ENCODE results near the gene OR4M2.
"Not testable (repeated sequence)": the region's sequence is repeated elsewhere in the genome, so short reads cannot be mapped to it uniquely, and the experiment has no call there.

Gene OR4M2, protein sequence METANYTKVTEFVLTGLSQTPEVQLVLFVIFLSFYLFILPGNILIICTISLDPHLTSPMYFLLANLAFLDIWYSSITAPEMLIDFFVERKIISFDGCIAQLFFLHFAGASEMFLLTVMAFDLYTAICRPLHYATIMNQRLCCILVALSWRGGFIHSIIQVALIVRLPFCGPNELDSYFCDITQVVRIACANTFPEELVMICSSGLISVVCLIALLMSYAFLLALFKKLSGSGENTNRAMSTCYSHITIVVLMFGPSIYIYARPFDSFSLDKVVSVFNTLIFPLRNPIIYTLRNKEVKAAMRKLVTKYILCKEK

DNA sequence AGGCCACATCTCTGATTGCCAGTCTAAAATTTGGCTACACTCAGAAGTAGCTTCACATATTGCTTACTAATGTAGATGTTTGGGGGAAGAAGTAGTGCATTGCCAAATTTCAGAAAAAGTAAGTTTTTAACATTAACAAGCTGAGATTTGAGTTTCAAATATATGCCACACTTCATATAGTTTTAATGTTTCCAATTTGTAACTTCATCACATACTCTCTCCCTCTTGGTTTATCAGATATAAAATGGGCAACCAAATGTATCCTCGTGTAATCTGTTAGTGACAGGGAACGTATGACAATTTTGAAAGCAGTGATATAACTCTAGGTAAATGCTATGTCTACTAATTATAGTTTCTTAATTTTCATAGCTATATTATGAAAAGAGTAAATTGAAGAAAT, at the start of gene OR4M2:
Gene OR4M2, plus strand, starts transcription at position 301 of the 400 bp plus-strand sequence. Its CDS starts 98 bp downstream, at position 399.
- not testable (repeated sequence) for H3K27ac ChIP-seq (ENCODE audit: low read length); H3K4me1 ChIP-seq (ENCODE audit: control insufficient read depth in 1 of 2, insufficient read depth in 2 of 2, low read length in 2 of 2); H3K9me3 ChIP-seq (ENCODE audit: control insufficient read depth in 1 of 2, low read length in 2 of 2); H3K4me3 ChIP-seq (ENCODE audit: low read depth in 1 of 2, low read length in 2 of 2); H3K36me3 ChIP-seq (ENCODE audit: control insufficient read depth in 1 of 2, insufficient read depth in 2 of 2, low read length in 2 of 2); H3K27me3 ChIP-seq (ENCODE audit: low read depth, low read length)

DNA sequence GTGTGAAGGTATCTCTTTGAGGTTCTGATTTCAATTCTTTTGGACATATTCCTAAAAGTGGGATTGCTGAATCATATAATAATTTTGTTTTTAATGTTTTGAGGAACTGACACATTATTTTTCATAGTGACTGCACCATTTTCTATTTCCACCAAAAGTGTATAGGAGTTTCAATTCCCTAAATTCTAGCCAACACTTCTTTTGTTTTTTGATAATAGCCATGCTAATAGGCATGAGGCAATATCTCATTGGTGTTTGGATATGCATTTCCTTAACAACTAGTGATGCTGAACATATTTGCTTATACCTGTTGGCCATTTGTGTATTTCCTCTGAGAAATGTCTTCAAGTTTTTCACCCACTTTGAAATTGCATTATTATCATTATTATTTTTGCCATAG, 11.1 kb upstream of the OR4M2 start:
- not testable (repeated sequence) for H3K36me3 ChIP-seq (ENCODE audit: control insufficient read depth in 1 of 2, insufficient read depth in 2 of 2, low read length in 2 of 2); H3K9me3 ChIP-seq (ENCODE audit: control insufficient read depth in 1 of 2, low read length in 2 of 2); H3K27ac ChIP-seq (ENCODE audit: low read length); H3K4me3 ChIP-seq (ENCODE audit: low read depth in 1 of 2, low read length in 2 of 2); H3K27me3 ChIP-seq (ENCODE audit: low read depth, low read length); H3K4me1 ChIP-seq (ENCODE audit: control insufficient read depth in 1 of 2, insufficient read depth in 2 of 2, low read length in 2 of 2)

DNA sequence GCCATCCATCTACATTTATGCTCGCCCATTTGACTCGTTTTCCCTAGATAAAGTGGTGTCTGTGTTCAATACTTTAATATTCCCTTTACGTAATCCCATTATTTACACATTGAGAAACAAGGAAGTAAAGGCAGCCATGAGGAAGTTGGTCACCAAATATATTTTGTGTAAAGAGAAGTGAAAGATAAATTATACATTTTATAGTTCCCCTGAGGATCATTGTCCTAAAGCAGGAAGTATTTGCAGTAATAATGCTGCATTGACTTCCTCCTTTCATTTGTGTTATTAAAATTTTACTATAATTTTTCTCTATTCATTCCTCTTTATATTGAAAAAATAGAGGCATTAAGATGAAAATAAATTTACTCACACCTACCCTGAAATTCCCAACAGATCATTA, 1.1 kb downstream of the OR4M2 start:
- H3K36me3 ChIP-seq (ENCODE audit: control insufficient read depth in 1 of 2, insufficient read depth in 2 of 2, low read length in 2 of 2); H3K27me3 ChIP-seq (ENCODE audit: low read depth, low read length); H3K27ac ChIP-seq (ENCODE audit: low read length); H3K4me1 ChIP-seq (ENCODE audit: control insufficient read depth in 1 of 2, insufficient read depth in 2 of 2, low read length in 2 of 2); H3K4me3 ChIP-seq (ENCODE audit: low read depth in 1 of 2, low read length in 2 of 2); H3K9me3 ChIP-seq (ENCODE audit: control insufficient read depth in 1 of 2, low read length in 2 of 2): not testable (repeated sequence)

DNA sequence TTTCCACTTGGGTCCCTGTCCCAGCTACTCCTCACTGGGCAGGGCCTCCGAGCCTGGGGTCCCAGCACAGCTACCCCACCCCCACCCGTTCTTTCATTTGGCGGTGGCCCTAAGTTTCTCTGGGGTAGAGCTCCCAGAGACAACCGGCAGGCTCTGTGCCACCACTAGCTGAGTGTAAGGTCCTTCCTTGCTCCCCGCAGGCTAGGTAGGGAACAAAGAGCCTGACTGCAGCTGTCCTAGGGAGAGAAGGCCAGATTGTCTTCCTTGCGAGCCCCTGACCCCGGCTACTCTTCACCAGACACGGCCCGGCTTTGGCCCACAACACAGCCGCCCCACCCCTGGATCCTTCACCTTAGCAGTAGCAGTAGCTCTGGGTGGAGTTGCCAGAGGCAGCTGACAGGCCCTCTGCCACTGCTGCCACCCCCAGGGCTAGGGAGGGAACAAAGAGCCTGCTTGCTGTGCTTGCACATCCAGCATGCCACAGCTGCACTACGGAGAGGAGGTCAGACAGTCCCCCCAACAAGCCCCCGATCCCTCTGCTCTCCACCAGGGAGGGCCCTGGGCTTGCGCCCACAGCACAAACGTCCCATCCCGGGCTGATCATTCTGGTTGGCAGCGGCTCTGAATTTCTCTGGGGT, 18.4 kb downstream of the OR4M2 start:
- H3K27ac ChIP-seq (ENCODE audit: low read length); H3K4me3 ChIP-seq (ENCODE audit: low read depth in 1 of 2, low read length in 2 of 2); H3K9me3 ChIP-seq (ENCODE audit: control insufficient read depth in 1 of 2, low read length in 2 of 2); H3K27me3 ChIP-seq (ENCODE audit: low read depth, low read length); H3K36me3 ChIP-seq (ENCODE audit: control insufficient read depth in 1 of 2, insufficient read depth in 2 of 2, low read length in 2 of 2); H3K4me1 ChIP-seq (ENCODE audit: control insufficient read depth in 1 of 2, insufficient read depth in 2 of 2, low read length in 2 of 2): not testable (repeated sequence)

DNA sequence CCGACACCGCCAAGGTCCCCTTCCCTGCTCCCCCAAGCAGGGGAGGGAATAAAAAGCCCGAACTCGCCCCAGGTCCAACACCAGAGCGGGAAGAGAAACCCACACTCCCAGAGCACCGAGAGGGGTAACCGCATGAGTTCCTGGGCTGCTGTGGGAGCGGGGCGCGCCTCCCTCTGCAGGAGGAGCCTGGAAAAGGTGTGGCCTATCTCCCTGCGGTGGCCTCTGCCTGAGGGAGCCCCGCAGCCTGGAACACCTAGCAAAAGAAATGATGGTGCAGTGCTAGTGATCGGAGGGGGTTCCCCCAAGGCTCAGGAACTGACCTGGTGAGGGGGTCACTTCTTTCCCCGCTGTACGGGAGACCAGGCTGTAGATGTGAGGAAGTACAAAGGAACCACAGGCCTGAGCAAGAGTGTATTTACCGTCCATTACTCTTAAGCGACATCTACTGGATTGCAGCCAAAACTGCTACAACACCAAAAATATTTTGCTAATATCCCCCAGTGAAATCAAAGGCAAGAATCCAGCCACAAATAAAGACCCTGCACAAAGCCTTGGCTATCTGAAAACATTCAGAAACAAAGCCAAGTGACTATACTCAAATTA, 19.1 kb downstream of the OR4M2 start:
- not testable (repeated sequence) for H3K27me3 ChIP-seq (ENCODE audit: low read depth, low read length)

DNA sequence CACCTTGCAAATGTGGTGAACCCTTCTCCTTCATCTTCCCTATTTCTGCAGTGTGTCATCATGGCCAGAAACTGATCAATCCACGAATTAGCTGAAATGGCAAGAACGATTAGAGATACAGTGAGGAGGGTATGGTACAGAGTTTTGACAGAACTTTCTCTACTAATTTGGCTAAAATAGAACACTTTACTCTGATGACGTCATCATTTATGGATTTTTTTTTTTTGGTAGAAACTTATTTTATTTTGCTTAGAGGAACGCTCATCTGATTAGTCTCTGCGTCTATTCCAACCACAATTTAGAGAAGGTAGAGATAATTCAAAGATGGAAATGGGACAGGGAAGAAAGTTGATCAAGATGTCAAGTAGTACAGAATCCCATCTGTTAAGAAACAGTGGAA, 41.7 kb downstream of the OR4M2 start:
- not testable (repeated sequence) for H3K36me3 ChIP-seq (ENCODE audit: control insufficient read depth in 1 of 2, insufficient read depth in 2 of 2, low read length in 2 of 2); H3K27ac ChIP-seq (ENCODE audit: low read length); H3K27me3 ChIP-seq (ENCODE audit: low read depth, low read length); H3K4me1 ChIP-seq (ENCODE audit: control insufficient read depth in 1 of 2, insufficient read depth in 2 of 2, low read length in 2 of 2); H3K9me3 ChIP-seq (ENCODE audit: control insufficient read depth in 1 of 2, low read length in 2 of 2); H3K4me3 ChIP-seq (ENCODE audit: low read depth in 1 of 2, low read length in 2 of 2)

More for the DNA sequence above, 19.1 kb downstream of the OR4M2 start:
- not testable (repeated sequence) for H3K4me1 ChIP-seq (ENCODE audit: control insufficient read depth in 1 of 2, insufficient read depth in 2 of 2, low read length in 2 of 2); H3K27ac ChIP-seq (ENCODE audit: low read length); H3K9me3 ChIP-seq (ENCODE audit: control insufficient read depth in 1 of 2, low read length in 2 of 2); H3K4me3 ChIP-seq (ENCODE audit: low read depth in 1 of 2, low read length in 2 of 2); H3K36me3 ChIP-seq (ENCODE audit: control insufficient read depth in 1 of 2, insufficient read depth in 2 of 2, low read length in 2 of 2)

Measured in muscle layer of duodenum (tissue), 2 donors.